ENCODE data around the gene TLE5. TPM values are rescaled to one million over a fixed set of nuclear protein-coding genes. Genes with fewer than 3 reads are reported as not detected.

TLE5 gene
- total and polyA plus RNA-seq, 2 of the 4 experiments (the other 2 are of a cell fraction) = 119 to 407 TPM

DNA sequence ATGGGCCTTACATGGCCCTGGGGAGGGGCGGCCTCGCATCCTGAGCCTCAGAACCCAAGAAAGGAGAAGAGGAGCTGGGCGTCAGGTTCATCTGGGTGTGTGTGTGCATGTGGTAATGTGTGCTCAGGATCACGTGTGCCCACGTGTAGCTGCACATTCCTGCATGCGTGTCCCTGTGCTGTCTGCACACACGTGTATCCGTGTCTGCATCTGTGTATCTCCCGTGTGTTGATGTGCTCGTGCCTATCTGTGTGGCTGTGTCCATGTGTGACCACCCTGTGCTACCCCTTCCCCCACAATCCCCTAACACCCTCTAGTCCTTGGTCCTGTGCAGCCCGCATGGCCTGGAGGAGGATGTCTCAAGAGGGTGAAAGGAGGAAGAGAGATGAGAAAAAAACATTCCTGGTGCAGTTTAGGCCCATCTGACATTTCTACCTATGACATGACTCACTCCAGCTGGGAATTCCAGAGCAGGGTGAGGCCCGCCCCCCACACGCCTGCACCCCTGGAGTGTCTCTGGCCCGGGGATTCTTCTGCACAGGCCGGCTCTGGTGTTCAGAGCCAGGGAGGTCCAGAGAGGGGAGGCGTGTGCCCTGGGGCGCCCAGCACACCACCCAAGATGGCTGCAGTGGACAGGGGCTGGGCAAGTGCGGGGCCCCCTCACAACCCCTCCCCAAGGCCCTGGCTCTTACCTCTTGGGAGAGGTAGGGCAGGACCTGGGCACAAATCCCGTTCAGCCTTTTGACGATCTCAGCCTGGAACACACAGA is 7.1 kb downstream of the TLE5 start:
- Histone ChIP-seq H2BK120ac (ENCODE audit: low read depth, low read length) (no peak overlapping the region), H2AFZ (replicated peaks; ENCODE audit: low read length, poor library complexity) (no peak overlapping the region), H3K4me2 (ENCODE audit: low read depth, low read length) (no peak overlapping the region), H3K27me3 (ENCODE audit: control insufficient read depth, insufficient read depth, low read length) (no peaks in the 10 kb centered on the region), H3K9me1 (ENCODE audit: insufficient read depth, low read length) (peaks cover 7% of the 10 kb centered on the region), H4K91ac (ENCODE audit: insufficient read depth, low read depth, low read length) (no peak overlapping the region), H4K20me1 (ENCODE audit: insufficient read depth, low read length) (peaks cover 53% of the 10 kb centered on the region), H3K14ac (replicated peaks; ENCODE audit: low read depth, low read length) (no peak overlapping the region), H4K8ac (ENCODE audit: low read depth in 2 of 2, low read length in 2 of 2) (no peak overlapping the region), H3K4me3 (ENCODE audit: insufficient read depth, low read depth, low read length) (no peak overlapping the region), H4K5ac (ENCODE audit: low read depth, low read length) (no peak overlapping the region), H3K36me3 (ENCODE audit: control insufficient read depth, insufficient read depth, low read length) (peaks cover 61% of the 10 kb centered on the region), H2AK9ac (replicated peaks; ENCODE audit: low read depth, low read length, poor library complexity) (no peak overlapping the region), H2BK20ac (ENCODE audit: low read depth, low read length) (no peak overlapping the region), H3K23ac (ENCODE audit: low read depth, low read length) (no peak overlapping the region), H3K56ac (ENCODE audit: extremely low read depth, insufficient read depth, low read length) (no peak overlapping the region), H3K27ac (ENCODE audit: insufficient read depth, low read length) (no peak overlapping the region; the same call in 1 of the 2 replicates), H3K4me1 (ENCODE audit: control insufficient read depth, insufficient read depth, low read length) (peaks cover 24% of the 10 kb centered on the region), H3K9me3 (ENCODE audit: control insufficient read depth, insufficient read depth, low read length) (no peaks in the 10 kb centered on the region), H3K79me1 (ENCODE audit: low read depth in 1 of 2, low read length in 2 of 2) (peaks cover 28 to 46% of the 10 kb centered on the region in 2 experiments), H2AK5ac (ENCODE audit: low read depth, low read length) (peak overlapping the region; percentile 48; the same call in 1 of the 2 replicates), H2BK5ac (ENCODE audit: low read depth, low read length, poor library complexity, severe bottlenecking) (no peak overlapping the region), H3K18ac (ENCODE audit: low read depth, low read length) (no peak overlapping the region), H3K9ac (ENCODE audit: low read depth, low read length) (no peak overlapping the region), H2BK15ac (ENCODE audit: low read depth, low read length) (no peak overlapping the region), H3K4ac (ENCODE audit: low read depth, low read length) (no peak overlapping the region)
- ATAC-seq (ENCODE audit: low read depth) (peak; percentile 33), DNase-seq (peak; percentile 17)
- in situ Hi-C loops (cut with MboI; ENCODE audit: low sequenced_read_pairs) = no loop called here
- BruUV-seq (replicated peaks) = no TSS peak
- no peak for TF ChIP-seq MXI1 (IDR thresholded peaks at IDR 0.05; ENCODE audit: borderline replicate concordance, low read depth, low read length)
- no peak for TF ChIP-seq CHD1 (IDR thresholded peaks at IDR 0.05; ENCODE audit: low read depth, low read length)
- TF ChIP-seq MAFK (IDR thresholded peaks at IDR 0.05; ENCODE audit: low read depth, low read length) = no peak
- no peak for TF ChIP-seq NFE2L2 (IDR thresholded peaks at IDR 0.05; ENCODE audit: low read depth, low read length)
- TF ChIP-seq RFX5 (IDR thresholded peaks at IDR 0.05; ENCODE audit: low read depth, low read length) = no peak
- intact Hi-C loops (cut with micrococcal nuclease) = no loop called here
- CTCF ChIA-PET = no interaction called here
- dilution Hi-C loops (cut with HindIII; ENCODE audit: low sequenced_read_pairs, unreplicated experiment) = no loop called here
- 81% methylated on average over 8 of the region's 20 CpGs; no CpG with 5 or more reads in 1 of the 2 experiments for WGBS, 2 experiments (ENCODE audit: extremely low coverage in 2 of 2, insufficient read length in 1 of 2)
- POLR2A ChIA-PET (ENCODE audit: unreplicated experiment) = no interaction called here

Measured in IMR-90 (cell line).